SK-N-SH (cell line): ENCODE results near the gene RBBP5. TPM values are rescaled to one million over a fixed set of nuclear protein-coding genes. Genes with fewer than 3 reads are reported as not detected.

Experiments used
- CTCF ChIA-PET: fragments of 300-600, 350-600 bp; formaldehyde crosslinking; extraction: SDS; loops from one replicate; lab custom pipeline; 2021; lab: Yijun Ruan, JAX
- POLR2A ChIA-PET: fragments of 350-600 bp; sonication (Branson Sonifier 250); formaldehyde crosslinking; extraction: SDS; loops from one replicate; lab custom pipeline; 2020; ENCODE audit warnings: antibody characterized with exemption, inconsistent platforms; lab: Yijun Ruan, JAX
- DNase-seq: peaks from one replicate; pipeline ENCODE4 v3.0.0; 2012
- H2AFZ ChIP-seq: fragments of 200-600 bp; sonication (generic); 2 replicates; pipeline ENCODE4 v1.8.1; 2016; ENCODE audit warnings: antibody characterized with exemption, mild to moderate bottlenecking, low read depth
- H3F3A ChIP-seq: fragments of 200-600 bp; sonication (generic); replicated peaks from 2 replicates; pipeline ENCODE3; 2016; ENCODE audit warnings: antibody characterized with exemption, mild to moderate bottlenecking; ENCODE audit not compliant: insufficient read depth
- H3K27ac ChIP-seq, 2 experiments: fragments of 200-500 bp in 1 of 2; fragments of 200-600 bp in 1 of 2; sonication (Bioruptor generic) in 1 of 2; sonication (generic), shearing (Covaris generic) in 1 of 2; 2 replicates each; pipeline versions ENCODE4 v1.5.1 to v1.6.1; 2014 to 2016; ENCODE audit warnings: low read depth in 2 of 2, inconsistent platforms in 1 of 2, low read length in 1 of 2, mild to moderate bottlenecking in 1 of 2, mixed read lengths in 1 of 2
- H3K27me3 ChIP-seq: fragments of 200-600 bp; sonication (generic), shearing (Covaris generic); 2 replicates; pipeline ENCODE4 v1.6.1; 2016; ENCODE audit warnings: mixed run types; ENCODE audit not compliant: insufficient read depth
- H3K36me3 ChIP-seq, 2 experiments: fragments of 200-500 bp in 1 of 2; fragments of 200-600 bp in 1 of 2; sonication (Bioruptor generic) in 1 of 2; sonication (generic) in 1 of 2; replicated peaks in 1 of 2; 2 replicates each; pipeline versions ENCODE3 to v1.5.1; 2014 to 2016; ENCODE audit warnings: low read length in 1 of 2, mild to moderate bottlenecking in 1 of 2; ENCODE audit not compliant: insufficient read depth in 2 of 2, control insufficient read depth in 1 of 2
- H3K4me1 ChIP-seq, 2 experiments: fragments of 200-500 bp in 1 of 2; fragments of 200-600 bp in 1 of 2; sonication (Bioruptor generic) in 1 of 2; sonication (generic), shearing (Covaris generic) in 1 of 2; 2 replicates each; pipeline versions ENCODE4 v1.5.1 to v1.6.1; 2014 to 2016; ENCODE audit warnings: low read depth in 1 of 2, low read length in 1 of 2, mixed run types in 1 of 2; ENCODE audit not compliant: insufficient read depth in 2 of 2, control insufficient read depth in 1 of 2
- H3K4me2 ChIP-seq: fragments of 200-600 bp; sonication (generic), shearing (Covaris generic); 2 replicates; pipeline ENCODE4 v1.6.1; 2017; ENCODE audit warnings: mixed run types
- H3K4me3 ChIP-seq, 2 experiments: fragments of 200-500 bp in 1 of 2; fragments of 200-600 bp in 1 of 2; sonication (Bioruptor generic) in 1 of 2; sonication (generic), shearing (Covaris generic) in 1 of 2; 2 replicates each; pipeline versions ENCODE4 v1.5.1 to v1.8.1; 2014 to 2016; ENCODE audit warnings: low read depth in 2 of 2, inconsistent platforms in 1 of 2, low read length in 1 of 2, mild to moderate bottlenecking in 1 of 2, mixed read lengths in 1 of 2, moderate library complexity in 1 of 2
- H3K79me2 ChIP-seq: fragments of 200-600 bp; sonication (generic); 2 replicates; pipeline ENCODE4 v1.8.1; 2017; ENCODE audit warnings: mild to moderate bottlenecking; ENCODE audit not compliant: insufficient read depth
- H3K9ac ChIP-seq: fragments of 200-600 bp; sonication (generic); 2 replicates; pipeline ENCODE4 v1.6.1; 2017; ENCODE audit warnings: mixed run types
- H3K9me2 ChIP-seq: fragments of 200-600 bp; sonication (generic); 2 replicates; pipeline ENCODE4 v1.6.1; 2017; ENCODE audit warnings: mixed run types
- H3K9me3 ChIP-seq: fragments of 200-600 bp; sonication (generic); 2 replicates; pipeline ENCODE4 v1.6.1; 2017; ENCODE audit warnings: mixed run types, mild to moderate bottlenecking, moderate library complexity
- H4K20me1 ChIP-seq: fragments of 200-600 bp; sonication (generic); 2 replicates; pipeline ENCODE4 v1.6.1; 2017; ENCODE audit warnings: mild to moderate bottlenecking, mixed run types; ENCODE audit not compliant: insufficient read depth
- CTCF ChIP-seq: fragments of 200-600 bp; sonication (generic); IDR thresholded peaks from 2 replicates; pipeline ENCODE4 v1.6.1; 2017; ENCODE audit warnings: antibody characterized with exemption, mild to moderate bottlenecking, moderate library complexity
- EP300 ChIP-seq, 2 experiments: IDR thresholded peaks; 2 replicates each; pipeline versions ENCODE4 v1.4.0 to v1.6.1; 2012; ENCODE audit warnings: borderline replicate concordance in 1 of 2, low read depth in 1 of 2, low read length in 1 of 2
- FOSL2 ChIP-seq: IDR thresholded peaks from 2 replicates; pipeline ENCODE4 v1.4.0; 2012; ENCODE audit warnings: low read depth, mild to moderate bottlenecking, moderate library complexity, borderline replicate concordance
- FOXJ3 ChIP-seq: sonication (generic); formaldehyde crosslinking; IDR thresholded peaks from 2 replicates; pipeline ENCODE4 v1.5.1; 2020; ENCODE audit warnings: mild to moderate bottlenecking, missing genetic modification reagents
- FOXM1 ChIP-seq: IDR thresholded peaks from 2 replicates; pipeline ENCODE4 v1.4.0; 2012; ENCODE audit warnings: low read depth, mild to moderate bottlenecking
- GATA2 ChIP-seq: sonication (generic); formaldehyde crosslinking; IDR thresholded peaks from 2 replicates; pipeline ENCODE4 v1.5.0; 2020; ENCODE audit warnings: mild to moderate bottlenecking, missing genetic modification reagents
- MXI1 ChIP-seq: IDR thresholded peaks from 2 replicates; pipeline ENCODE4 v1.6.1; 2012; ENCODE audit warnings: mild to moderate bottlenecking, low read depth, low read length, improper control_type of control experiment
- NFIC ChIP-seq: IDR thresholded peaks from 2 replicates; pipeline ENCODE4 v1.4.0; 2012; ENCODE audit warnings: borderline replicate concordance
- NRF1 ChIP-seq: IDR thresholded peaks from 2 replicates; pipeline ENCODE4 v1.6.1; 2012; ENCODE audit warnings: low read depth, mild to moderate bottlenecking, low read length
- PBX3 ChIP-seq: IDR thresholded peaks from 2 replicates; pipeline ENCODE4; 2012
- REST ChIP-seq: IDR thresholded peaks from 2 replicates; pipeline ENCODE4 v1.6.1; 2012; ENCODE audit warnings: mild to moderate bottlenecking, low read depth, low read length, moderate library complexity
- TAF1 ChIP-seq: IDR thresholded peaks from 2 replicates; pipeline ENCODE4 v1.6.1; 2012; ENCODE audit warnings: low read depth, mild to moderate bottlenecking, low read length, moderate library complexity, borderline replicate concordance
- TEAD4 ChIP-seq: IDR thresholded peaks from 2 replicates; pipeline ENCODE4 v1.4.0; 2012; ENCODE audit warnings: mild to moderate bottlenecking, borderline replicate concordance; ENCODE audit not compliant: insufficient read depth
- USF2 ChIP-seq: fragments of 150-350 bp; IDR thresholded peaks from 2 replicates; pipeline ENCODE4 v1.6.1; 2017; ENCODE audit warnings: antibody characterized with exemption, low read length, low read depth, borderline replicate concordance
- YY1 ChIP-seq: IDR thresholded peaks from 2 replicates; pipeline ENCODE4 v1.4.0; 2012; ENCODE audit warnings: low read depth, mild to moderate bottlenecking
- WGBS: methylation state at CpG from one replicate; pipeline ENCODE4 v1.1.6; 2017; ENCODE audit warnings: low lambda C conversion rate; 5-methylcytosine and 5-hydroxymethylcytosine counted together
- polyA plus RNA-seq, 3 experiments: library from polyadenylated mRNA; depleted of rRNA; stranded (reverse); fragments of >200 nt; gene quantifications; 2 replicates each; pipeline ENCODE4 v1.2.3, GENCODE V29; 2012

Gene RBBP5
- polyA plus RNA-seq, 1 of the 3 experiments (the other 2 are of a cell fraction) = 5.7 TPM

GRCh38 chr1:205060746-205061145 lies 61.0 kb downstream of the RBBP5 start (continued):
- TF ChIP-seq FOXJ3 (CRISPR knock-in tag) (no peak), EP300 (IDR thresholded peaks at IDR 0.05; ENCODE audit: borderline replicate concordance in 1 of 2, low read depth in 1 of 2, low read length in 1 of 2) (no peak), NRF1 (no peak), TAF1 (no peak), MXI1 (no peak), YY1 (no peak), REST (no peak)
- TF ChIP-seq, all 33 proteins: peak for 0

- ChIA-PET POLR2A (no interaction called here), CTCF (interaction anchor here (1.3 to 18.8 kb wide), 3 partner anchors 20 to 84 kb away, joined by 4 to 756 read pairs (median 92); partner anchors contain the start of gene CNTN2)
- H3K27ac ChIP-seq = no peak overlapping the region
- WGBS = 59% methylated on average over 2 of the region's 6 CpGs
- H2AFZ ChIP-seq = no peak overlapping the region
- H3K79me2 ChIP-seq = no peaks in the 10 kb centered on the region
- H3K4me2 ChIP-seq = no peak overlapping the region
- H3K9ac ChIP-seq = no peak overlapping the region
- no peaks in the 10 kb centered on the region for H3K36me3 ChIP-seq
- H3K9me2 ChIP-seq = no peaks in the 10 kb centered on the region
- H3K9me3 ChIP-seq = no peaks in the 10 kb centered on the region
- no peak for DNase-seq
- TF ChIP-seq YY1 (no peak), GATA2 (no peak)
- no peaks in the 10 kb centered on the region for H3K27me3 ChIP-seq
- H4K20me1 ChIP-seq = no peaks in the 10 kb centered on the region
- no peaks in the 10 kb centered on the region for H3F3A ChIP-seq
- H3K4me1 ChIP-seq = peaks cover 0 to 5% of the 10 kb centered on the region in 2 experiments; a peak in 1 of 4 replicates
- no peak overlapping the region for H3K4me3 ChIP-seq
These were observed 62.1 kb downstream of the RBBP5 start for GRCh38 chr1:205059660-205060059.

- DNase-seq = no peak
- Histone ChIP-seq H3F3A (no peaks in the 10 kb centered on the region), H3K79me2 (no peaks in the 10 kb centered on the region), H3K27me3 (no peaks in the 10 kb centered on the region), H3K27ac (no peak overlapping the region), H3K9ac (no peak overlapping the region), H3K9me3 (no peaks in the 10 kb centered on the region), H3K4me3 (no peak overlapping the region), H2AFZ (no peak overlapping the region), H4K20me1 (no peaks in the 10 kb centered on the region), H3K9me2 (no peaks in the 10 kb centered on the region), H3K4me1 (peaks cover 0 to 5% of the 10 kb centered on the region in 2 experiments; a peak in 1 of 4 replicates), H3K4me2 (no peak overlapping the region), H3K36me3 (no peaks in the 10 kb centered on the region)
- 86% methylated on average over 11 of the region's 12 CpGs for WGBS
- ChIA-PET CTCF (interaction anchor here (1.3 to 18.8 kb wide), 2 partner anchors 64 to 83 kb away, joined by 4 to 756 read pairs; no protein-coding TSS in a partner anchor), POLR2A (no interaction called here)
- no peak for TF ChIP-seq PBX3
- no peak for TF ChIP-seq FOXM1
- TF ChIP-seq EP300 (IDR thresholded peaks at IDR 0.05; ENCODE audit: borderline replicate concordance in 1 of 2, low read depth in 1 of 2, low read length in 1 of 2) = no peak
- no peak for TF ChIP-seq CTCF
- no peak for TF ChIP-seq YY1
- TF ChIP-seq NRF1 = no peak
- no peak for TF ChIP-seq NFIC
- no peak for TF ChIP-seq FOSL2
- TF ChIP-seq USF2 = no peak
- TF ChIP-seq TEAD4 = no peak
These were observed 62.9 kb downstream of the RBBP5 start for GRCh38 chr1:205058853-205059252.
